ENCODE data around the gene IFNA10. TPM values are rescaled to one million over a fixed set of nuclear protein-coding genes. Genes with fewer than 3 reads are reported as not detected.
"Not testable (repeated sequence)": the region's sequence is repeated elsewhere in the genome, so short reads cannot be mapped to it uniquely, and the experiment has no call there.

Gene IFNA10
- total RNA-seq, 1 experiment from 2014 or later, result not detected

GRCh38 chr9:21234153-21234687 lies 27.3 kb upstream of the IFNA10 start:
- Histone ChIP-seq H3K27me3 (replicated peaks; ENCODE audit: insufficient read depth, low read depth, low read length, poor library complexity) (peaks cover 2% of the 10 kb centered on the region), H3K9me3 (ENCODE audit: low read depth, low read length, poor library complexity, severe bottlenecking) (no peaks in the 10 kb centered on the region), H3K4me3 (ENCODE audit: low read depth, low read length, poor library complexity, severe bottlenecking) (no peak overlapping the region), H3K4me1 (ENCODE audit: insufficient read depth, low read length, poor library complexity, severe bottlenecking) (no peaks in the 10 kb centered on the region), H3K27ac (ENCODE audit: low read depth, low read length, poor library complexity, severe bottlenecking) (no peak overlapping the region), H3K36me3 (ENCODE audit: insufficient read depth, low read length, poor library complexity, severe bottlenecking) (no peaks in the 10 kb centered on the region)
- intact Hi-C loops (cut with micrococcal nuclease; ENCODE audit: unreplicated experiment), result no loop called here
- DNase-seq (ENCODE audit: low spot score), result no peak
- ChIA-PET CTCF (no interaction called here), POLR2A (ENCODE audit: low non-redundant PET) (no interaction called here)
- BruUV-seq (replicated peaks), result no TSS peak
- TF ChIP-seq EZH2 (IDR thresholded peaks at IDR 0.05; ENCODE audit: borderline replicate concordance, low read depth, low read length, poor library complexity, severe bottlenecking), result no peak
- TF ChIP-seq CTCF (conservative IDR thresholded peaks at IDR 0.05; ENCODE audit: low read depth, low read length), result no peak

- H3K9me3 ChIP-seq (ENCODE audit: low read depth, low read length, poor library complexity, severe bottlenecking), result no peaks in the 10 kb centered on the region
- no peaks in the 10 kb centered on the region for H3K4me1 ChIP-seq (ENCODE audit: insufficient read depth, low read length, poor library complexity, severe bottlenecking)
- no peak overlapping the region for H3K4me3 ChIP-seq (ENCODE audit: low read depth, low read length, poor library complexity, severe bottlenecking)
- no peaks in the 10 kb centered on the region for H3K36me3 ChIP-seq (ENCODE audit: insufficient read depth, low read length, poor library complexity, severe bottlenecking)
- TF ChIP-seq EZH2 (IDR thresholded peaks at IDR 0.05; ENCODE audit: borderline replicate concordance, low read depth, low read length, poor library complexity, severe bottlenecking) (no peak), CTCF (conservative IDR thresholded peaks at IDR 0.05; ENCODE audit: low read depth, low read length) (no peak)
- H3K27me3 ChIP-seq (replicated peaks; ENCODE audit: insufficient read depth, low read depth, low read length, poor library complexity), result peaks cover 2% of the 10 kb centered on the region
- no peak for DNase-seq (ENCODE audit: low spot score)
- ChIA-PET CTCF (no interaction called here), POLR2A (ENCODE audit: low non-redundant PET) (no interaction called here)
- intact Hi-C loops (cut with micrococcal nuclease; ENCODE audit: unreplicated experiment), result no loop called here
- no peak overlapping the region for H3K27ac ChIP-seq (ENCODE audit: low read depth, low read length, poor library complexity, severe bottlenecking)
- BruUV-seq (replicated peaks), result no TSS peak
These were observed 26.3 kb upstream of the IFNA10 start for GRCh38 chr9:21233258-21233657.

GRCh38 chr9:21228122-21228521 lies 21.2 kb upstream of the IFNA10 start, which contains the start of gene IFNA17:
IFNA17 (minus strand) TSS chr9:21228222; CDS start chr9:21228173, 49 bp downstream.
- ChIA-PET POLR2A (ENCODE audit: low non-redundant PET) (no interaction called here), CTCF (no interaction called here)
- intact Hi-C loops (cut with micrococcal nuclease; ENCODE audit: unreplicated experiment), result no loop called here
- no peak for DNase-seq (ENCODE audit: low spot score)
- Histone ChIP-seq H3K4me1 (ENCODE audit: insufficient read depth, low read length, poor library complexity, severe bottlenecking) (no peaks in the 10 kb centered on the region), H3K27me3 (replicated peaks; ENCODE audit: insufficient read depth, low read depth, low read length, poor library complexity) (no peaks in the 10 kb centered on the region), H3K36me3 (ENCODE audit: insufficient read depth, low read length, poor library complexity, severe bottlenecking) (no peaks in the 10 kb centered on the region), H3K4me3 (ENCODE audit: low read depth, low read length, poor library complexity, severe bottlenecking) (no peak within 1 kb of the TSS), H3K27ac (ENCODE audit: low read depth, low read length, poor library complexity, severe bottlenecking) (no peak within 1 kb of the TSS), H3K9me3 (ENCODE audit: low read depth, low read length, poor library complexity, severe bottlenecking) (no peaks in the 10 kb centered on the region)
- TF ChIP-seq EZH2 (IDR thresholded peaks at IDR 0.05; ENCODE audit: borderline replicate concordance, low read depth, low read length, poor library complexity, severe bottlenecking), result no peak
- no peak for TF ChIP-seq CTCF (conservative IDR thresholded peaks at IDR 0.05; ENCODE audit: low read depth, low read length)
- no TSS peak for BruUV-seq (replicated peaks)

GRCh38 chr9:21217211-21217610 lies 10.3 kb upstream of the IFNA10 start, which contains the start of gene IFNA16:
IFNA16 (minus strand) TSS chr9:21217311; CDS start chr9:21217305, 6 bp downstream.
- DNase-seq (ENCODE audit: low spot score); BruUV-seq (replicated peaks); H3K4me1 ChIP-seq (ENCODE audit: insufficient read depth, low read length, poor library complexity, severe bottlenecking); H3K27me3 ChIP-seq (replicated peaks; ENCODE audit: insufficient read depth, low read depth, low read length, poor library complexity); H3K27ac ChIP-seq (ENCODE audit: low read depth, low read length, poor library complexity, severe bottlenecking); POLR2A ChIA-PET (ENCODE audit: low non-redundant PET); CTCF ChIA-PET; H3K36me3 ChIP-seq (ENCODE audit: insufficient read depth, low read length, poor library complexity, severe bottlenecking); H3K4me3 ChIP-seq (ENCODE audit: low read depth, low read length, poor library complexity, severe bottlenecking); H3K9me3 ChIP-seq (ENCODE audit: low read depth, low read length, poor library complexity, severe bottlenecking); intact Hi-C loops (cut with micrococcal nuclease; ENCODE audit: unreplicated experiment): not testable (repeated sequence)

- H3K4me3 ChIP-seq (ENCODE audit: low read depth, low read length, poor library complexity, severe bottlenecking); CTCF ChIA-PET: not testable (repeated sequence)
These were observed 6.7 kb upstream of the IFNA10 start for GRCh38 chr9:21213411-21214326.

More at GRCh38 chr9:21213411-21214326, 6.7 kb upstream of the IFNA10 start:
- H3K27ac ChIP-seq (ENCODE audit: low read depth, low read length, poor library complexity, severe bottlenecking); H3K4me1 ChIP-seq (ENCODE audit: insufficient read depth, low read length, poor library complexity, severe bottlenecking); BruUV-seq (replicated peaks); DNase-seq (ENCODE audit: low spot score); H3K9me3 ChIP-seq (ENCODE audit: low read depth, low read length, poor library complexity, severe bottlenecking); POLR2A ChIA-PET (ENCODE audit: low non-redundant PET); H3K36me3 ChIP-seq (ENCODE audit: insufficient read depth, low read length, poor library complexity, severe bottlenecking); H3K27me3 ChIP-seq (replicated peaks; ENCODE audit: insufficient read depth, low read depth, low read length, poor library complexity): not testable (repeated sequence)
- intact Hi-C loops (cut with micrococcal nuclease; ENCODE audit: unreplicated experiment), result loop anchor here (1.0 kb wide), 1 partner anchor 18 kb away; no protein-coding TSS in a partner anchor

All from A673 (cell line).